Measurements from ENCODE around the gene JPH2.

The JPH2 gene

GRCh38 chr20:44079291-44079690 is 107.7 kb downstream of the JPH2 start:
- TF ChIP-seq CTCF (conservative IDR thresholded peaks at IDR 0.05; ENCODE audit: control insufficient read depth, insufficient read depth, low read depth, low read length) = no peak
- DNase-seq (ENCODE audit: low read depth) = peak; percentile 21
- no peak overlapping the region for H3K4me3 ChIP-seq (ENCODE audit: control insufficient read depth, low read depth, low read length)

- no peak for TF ChIP-seq CTCF (conservative IDR thresholded peaks at IDR 0.05; ENCODE audit: control insufficient read depth, insufficient read depth, low read depth, low read length)
- DNase-seq (ENCODE audit: low read depth) = no peak
- no peak overlapping the region for H3K4me3 ChIP-seq (ENCODE audit: control insufficient read depth, low read depth, low read length)
These were observed 111.1 kb downstream of the JPH2 start for GRCh38 chr20:44075950-44076232.

- no peak for TF ChIP-seq CTCF (conservative IDR thresholded peaks at IDR 0.05; ENCODE audit: control insufficient read depth, insufficient read depth, low read depth, low read length)
- DNase-seq (ENCODE audit: low read depth) = no peak
- H3K4me3 ChIP-seq (ENCODE audit: control insufficient read depth, low read depth, low read length) = no peak overlapping the region
These were observed 111.6 kb downstream of the JPH2 start for GRCh38 chr20:44075191-44075949.

- DNase-seq (ENCODE audit: low read depth) = peak; percentile 75
- TF ChIP-seq CTCF (conservative IDR thresholded peaks at IDR 0.05; ENCODE audit: control insufficient read depth, insufficient read depth, low read depth, low read length) = no peak
- H3K4me3 ChIP-seq (ENCODE audit: control insufficient read depth, low read depth, low read length) = no peak overlapping the region
These were observed 112.5 kb downstream of the JPH2 start for GRCh38 chr20:44074252-44075151.

- no peak for TF ChIP-seq CTCF (conservative IDR thresholded peaks at IDR 0.05; ENCODE audit: control insufficient read depth, insufficient read depth, low read depth, low read length)
- no peak overlapping the region for H3K4me3 ChIP-seq (ENCODE audit: control insufficient read depth, low read depth, low read length)
- no peak for DNase-seq (ENCODE audit: low read depth)
These were observed 113.3 kb downstream of the JPH2 start for GRCh38 chr20:44073675-44074071.

GRCh38 chr20:44073011-44073674 is 113.8 kb downstream of the JPH2 start:
- no peak for TF ChIP-seq CTCF (conservative IDR thresholded peaks at IDR 0.05; ENCODE audit: control insufficient read depth, insufficient read depth, low read depth, low read length)
- H3K4me3 ChIP-seq (ENCODE audit: control insufficient read depth, low read depth, low read length) = no peak overlapping the region
- no peak for DNase-seq (ENCODE audit: low read depth)

Data from fibroblast of mammary gland (primary cell).